ENCODE results near the gene SLC32A1. TPM values are rescaled to one million over a fixed set of nuclear protein-coding genes. Genes with fewer than 3 reads are reported as not detected.

SLC32A1 gene
- total and polyA plus RNA-seq, 2 of the 13 experiments (the other 11 are each of a cell fraction or from before 2014, with no cell fraction given), result not detected

DNA sequence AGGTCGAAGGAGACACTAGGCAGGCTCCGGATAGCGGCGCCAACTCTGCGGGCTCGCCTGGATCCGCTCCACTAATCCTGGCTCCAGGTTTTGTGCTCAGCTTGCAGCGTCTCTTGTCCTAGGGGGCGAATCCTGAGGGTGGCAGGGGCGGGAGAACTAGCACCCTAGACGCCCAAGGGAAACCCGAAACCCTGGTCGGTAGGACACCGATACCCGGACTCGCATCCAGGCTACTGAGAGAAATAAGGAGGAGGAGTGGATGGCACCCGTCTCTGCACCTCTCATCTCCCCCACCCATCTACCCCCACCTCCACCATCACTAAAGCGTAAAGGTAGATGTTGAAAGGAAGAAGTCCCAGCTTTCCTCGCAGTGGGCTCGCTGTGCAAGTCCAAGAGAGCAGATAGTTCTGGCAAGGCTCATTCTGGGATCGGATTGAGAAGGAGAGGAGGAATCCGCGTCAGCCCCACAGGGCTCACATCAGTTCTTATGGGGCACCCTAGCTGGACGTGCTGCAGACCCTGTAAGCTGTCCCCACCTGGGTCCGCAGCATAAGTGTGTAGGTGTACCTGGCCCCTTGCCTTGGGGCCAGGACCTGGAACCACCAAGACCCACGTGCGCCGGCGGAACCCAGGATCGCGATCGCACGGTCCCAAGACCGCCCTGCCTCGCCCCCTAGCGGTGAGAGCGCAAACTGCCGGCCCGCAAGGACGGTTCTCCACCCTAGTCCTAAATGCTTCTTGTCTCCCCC lies 6.9 kb downstream of the SLC32A1 start (continued):
- TF ChIP-seq, protein P1, sequence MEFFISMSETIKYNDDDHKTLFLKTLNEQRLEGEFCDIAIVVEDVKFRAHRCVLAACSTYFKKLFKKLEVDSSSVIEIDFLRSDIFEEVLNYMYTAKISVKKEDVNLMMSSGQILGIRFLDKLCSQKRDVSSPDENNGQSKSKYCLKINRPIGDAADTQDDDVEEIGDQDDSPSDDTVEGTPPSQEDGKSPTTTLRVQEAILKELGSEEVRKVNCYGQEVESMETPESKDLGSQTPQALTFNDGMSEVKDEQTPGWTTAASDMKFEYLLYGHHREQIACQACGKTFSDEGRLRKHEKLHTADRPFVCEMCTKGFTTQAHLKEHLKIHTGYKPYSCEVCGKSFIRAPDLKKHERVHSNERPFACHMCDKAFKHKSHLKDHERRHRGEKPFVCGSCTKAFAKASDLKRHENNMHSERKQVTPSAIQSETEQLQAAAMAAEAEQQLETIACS (CRISPR knock-in tag; IDR thresholded peaks at IDR 0.05), result no peak
- peak; percentile 19 for TF ChIP-seq ZNF891 (CRISPR knock-in tag; IDR thresholded peaks at IDR 0.05)
- TF ChIP-seq SIX1 (CRISPR knock-in tag; IDR thresholded peaks at IDR 0.05; ENCODE audit: borderline replicate concordance), result no peak
- TF ChIP-seq IRX3 (CRISPR knock-in tag; IDR thresholded peaks at IDR 0.05; ENCODE audit: borderline replicate concordance, low read depth), result no peak
- peak; percentile 60 for TF ChIP-seq MXD4 (CRISPR knock-in tag; IDR thresholded peaks at IDR 0.05)
- no peak for TF ChIP-seq KDM6A (CRISPR knock-in tag; IDR thresholded peaks at IDR 0.05; ENCODE audit: low read depth)
- TF ChIP-seq, protein P2, sequence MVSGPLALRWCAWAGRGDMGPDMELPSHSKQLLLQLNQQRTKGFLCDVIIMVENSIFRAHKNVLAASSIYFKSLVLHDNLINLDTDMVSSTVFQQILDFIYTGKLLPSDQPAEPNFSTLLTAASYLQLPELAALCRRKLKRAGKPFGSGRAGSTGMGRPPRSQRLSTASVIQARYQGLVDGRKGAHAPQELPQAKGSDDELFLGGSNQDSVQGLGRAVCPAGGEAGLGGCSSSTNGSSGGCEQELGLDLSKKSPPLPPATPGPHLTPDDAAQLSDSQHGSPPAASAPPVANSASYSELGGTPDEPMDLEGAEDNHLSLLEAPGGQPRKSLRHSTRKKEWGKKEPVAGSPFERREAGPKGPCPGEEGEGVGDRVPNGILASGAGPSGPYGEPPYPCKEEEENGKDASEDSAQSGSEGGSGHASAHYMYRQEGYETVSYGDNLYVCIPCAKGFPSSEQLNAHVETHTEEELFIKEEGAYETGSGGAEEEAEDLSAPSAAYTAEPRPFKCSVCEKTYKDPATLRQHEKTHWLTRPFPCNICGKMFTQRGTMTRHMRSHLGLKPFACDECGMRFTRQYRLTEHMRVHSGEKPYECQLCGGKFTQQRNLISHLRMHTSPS (CRISPR knock-in tag; IDR thresholded peaks at IDR 0.05; ENCODE audit: low read depth), result no peak
- TF ChIP-seq ZSCAN29 (CRISPR knock-in tag; conservative IDR thresholded peaks at IDR 0.05), result no peak
- peak; percentile 74 for TF ChIP-seq HIVEP1 (CRISPR knock-in tag; IDR thresholded peaks at IDR 0.05)
- no peak for TF ChIP-seq TCF12 (IDR thresholded peaks at IDR 0.05)
- TF ChIP-seq TCF12 (CRISPR knock-in tag; IDR thresholded peaks at IDR 0.05), result no peak
- no peak for TF ChIP-seq CC2D1A (CRISPR knock-in tag; IDR thresholded peaks at IDR 0.05)
- 0 out of 2 replicates have a peak, but pooled peaks have one; percentile 17 for TF ChIP-seq ZKSCAN1 (IDR thresholded peaks at IDR 0.05; ENCODE audit: low read length)
- TF ChIP-seq EP300 (IDR thresholded peaks at IDR 0.05; ENCODE audit: low read depth in 2 of 2, low read length in 2 of 2), result 0 out of 4 replicates have a peak, but pooled peaks of 1 of the 2 experiments have one; percentile 30
- no peak for TF ChIP-seq EP300 (CRISPR knock-in tag; IDR thresholded peaks at IDR 0.05; ENCODE audit: borderline replicate concordance)
- TF ChIP-seq ZNF619 (CRISPR knock-in tag; IDR thresholded peaks at IDR 0.05), result peak; percentile 94; the same call in 1 of the 2 replicates
- TF ChIP-seq, protein P3, sequence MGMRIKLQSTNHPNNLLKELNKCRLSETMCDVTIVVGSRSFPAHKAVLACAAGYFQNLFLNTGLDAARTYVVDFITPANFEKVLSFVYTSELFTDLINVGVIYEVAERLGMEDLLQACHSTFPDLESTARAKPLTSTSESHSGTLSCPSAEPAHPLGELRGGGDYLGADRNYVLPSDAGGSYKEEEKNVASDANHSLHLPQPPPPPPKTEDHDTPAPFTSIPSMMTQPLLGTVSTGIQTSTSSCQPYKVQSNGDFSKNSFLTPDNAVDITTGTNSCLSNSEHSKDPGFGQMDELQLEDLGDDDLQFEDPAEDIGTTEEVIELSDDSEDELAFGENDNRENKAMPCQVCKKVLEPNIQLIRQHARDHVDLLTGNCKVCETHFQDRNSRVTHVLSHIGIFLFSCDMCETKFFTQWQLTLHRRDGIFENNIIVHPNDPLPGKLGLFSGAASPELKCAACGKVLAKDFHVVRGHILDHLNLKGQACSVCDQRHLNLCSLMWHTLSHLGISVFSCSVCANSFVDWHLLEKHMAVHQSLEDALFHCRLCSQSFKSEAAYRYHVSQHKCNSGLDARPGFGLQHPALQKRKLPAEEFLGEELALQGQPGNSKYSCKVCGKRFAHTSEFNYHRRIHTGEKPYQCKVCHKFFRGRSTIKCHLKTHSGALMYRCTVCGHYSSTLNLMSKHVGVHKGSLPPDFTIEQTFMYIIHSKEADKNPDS (CRISPR knock-in tag; IDR thresholded peaks at IDR 0.05), result no peak
- TF ChIP-seq RAD21 (CRISPR knock-in tag; IDR thresholded peaks at IDR 0.05), result peak; percentile 82
- TF ChIP-seq DNMT1 (CRISPR knock-in tag; IDR thresholded peaks at IDR 0.05), result no peak
- TF ChIP-seq ZNF382 (CRISPR knock-in tag; IDR thresholded peaks at IDR 0.05; ENCODE audit: borderline replicate concordance), result no peak
- TF ChIP-seq IKZF1 (IDR thresholded peaks at IDR 0.05), result no peak
- no peak for TF ChIP-seq ZNF850 (CRISPR knock-in tag; conservative IDR thresholded peaks at IDR 0.05)
- peak; percentile 39 for TF ChIP-seq HDAC2 (CRISPR knock-in tag; IDR thresholded peaks at IDR 0.05)
- TF ChIP-seq MAFF (IDR thresholded peaks at IDR 0.05; ENCODE audit: low read depth, low read length), result no peak
- peak; percentile 61 for TF ChIP-seq ZNF781 (CRISPR knock-in tag; IDR thresholded peaks at IDR 0.05; ENCODE audit: borderline replicate concordance, not compliant biosample characterization)
- TF ChIP-seq ZFP36 (IDR thresholded peaks at IDR 0.05; ENCODE audit: borderline replicate concordance, low read depth, low read length, partially characterized antibody), result no peak
- no peak for TF ChIP-seq ZBTB3 (CRISPR knock-in tag; IDR thresholded peaks at IDR 0.05; ENCODE audit: borderline replicate concordance, low read depth)
- TF ChIP-seq ZFP82 (CRISPR knock-in tag; IDR thresholded peaks at IDR 0.05; ENCODE audit: borderline replicate concordance), result no peak
